NCI-H2171 (cell line): ENCODE results near the gene ACIN1.

Experiments
- DNase-seq: peaks from one replicate; lab custom pipeline; 2025; lab: John Stamatoyannopoulos, UW

ACIN1 gene

GRCh38 chr14:23094666-23095195 lies at the start of gene ACIN1:
Gene ACIN1, minus strand, starts transcription at chr14:23095136. Its CDS starts 24 bp downstream, at chr14:23095112.
- DNase-seq = no peak

DNA sequence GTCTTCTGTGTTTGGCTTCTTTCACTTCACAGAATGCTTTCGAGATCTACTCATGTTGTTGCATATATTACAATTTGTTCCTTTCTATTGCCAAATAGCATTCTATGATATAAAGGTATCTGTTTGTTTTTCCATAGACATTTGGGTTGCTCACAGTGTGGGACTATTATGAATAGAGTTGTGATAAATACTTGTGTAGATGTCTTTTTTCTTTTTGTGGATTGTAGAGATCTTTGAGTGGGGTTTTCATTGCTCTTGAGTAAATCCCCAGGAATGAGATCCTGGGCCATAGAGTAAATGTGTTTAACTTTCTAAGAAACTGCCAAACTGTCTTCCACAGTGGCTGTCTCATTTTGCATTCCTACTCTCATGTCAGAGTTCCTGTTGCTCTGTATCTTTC lies 49.0 kb upstream of the ACIN1 start:
- no peak for DNase-seq

DNA sequence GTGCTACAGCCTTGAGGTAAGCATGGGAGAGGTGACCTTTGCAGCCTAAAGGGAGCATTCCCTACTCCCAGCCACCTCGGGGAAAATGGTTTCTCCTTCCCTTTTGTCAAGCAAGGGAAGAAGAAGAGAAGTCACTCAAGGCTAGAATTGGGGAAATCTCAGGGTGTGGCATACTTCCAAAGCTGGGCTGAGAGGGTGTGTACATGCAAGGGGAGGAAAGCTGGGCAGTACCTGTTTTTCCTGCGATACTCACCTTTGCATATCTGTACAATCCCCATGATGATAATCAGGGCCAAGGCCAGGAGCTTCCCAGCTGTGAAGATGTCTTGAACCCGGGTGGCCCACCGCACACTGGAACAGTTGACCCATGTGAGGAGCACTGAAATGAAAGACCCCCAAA lies 47.9 kb upstream of the ACIN1 start:
- no peak for DNase-seq

- no peak for DNase-seq
Measured at GRCh38 chr14:23141706-23142444, 46.9 kb upstream of the ACIN1 start.

- no peak for DNase-seq
Measured at GRCh38 chr14:23140371-23140770, 45.4 kb upstream of the ACIN1 start.

DNA sequence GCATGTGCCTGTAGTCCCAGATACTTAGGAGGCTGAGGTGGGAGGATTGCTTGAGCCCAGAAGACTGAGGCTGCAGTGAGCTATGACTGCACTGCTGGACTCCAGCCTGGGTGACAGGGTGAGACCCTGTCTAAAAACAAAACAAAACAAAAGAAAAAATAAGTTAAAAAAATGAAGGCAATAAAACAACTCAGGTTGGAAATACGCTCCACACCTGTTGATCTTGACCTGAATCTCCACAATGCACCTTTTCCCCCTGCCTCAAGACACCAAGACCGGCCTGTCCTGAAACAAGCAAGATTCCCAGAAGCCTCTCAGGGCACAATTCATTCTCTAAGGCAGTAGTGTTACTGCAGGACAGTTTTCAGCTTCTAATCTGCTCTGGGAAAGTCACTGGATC lies 44.9 kb upstream of the ACIN1 start:
- no peak for DNase-seq

DNA sequence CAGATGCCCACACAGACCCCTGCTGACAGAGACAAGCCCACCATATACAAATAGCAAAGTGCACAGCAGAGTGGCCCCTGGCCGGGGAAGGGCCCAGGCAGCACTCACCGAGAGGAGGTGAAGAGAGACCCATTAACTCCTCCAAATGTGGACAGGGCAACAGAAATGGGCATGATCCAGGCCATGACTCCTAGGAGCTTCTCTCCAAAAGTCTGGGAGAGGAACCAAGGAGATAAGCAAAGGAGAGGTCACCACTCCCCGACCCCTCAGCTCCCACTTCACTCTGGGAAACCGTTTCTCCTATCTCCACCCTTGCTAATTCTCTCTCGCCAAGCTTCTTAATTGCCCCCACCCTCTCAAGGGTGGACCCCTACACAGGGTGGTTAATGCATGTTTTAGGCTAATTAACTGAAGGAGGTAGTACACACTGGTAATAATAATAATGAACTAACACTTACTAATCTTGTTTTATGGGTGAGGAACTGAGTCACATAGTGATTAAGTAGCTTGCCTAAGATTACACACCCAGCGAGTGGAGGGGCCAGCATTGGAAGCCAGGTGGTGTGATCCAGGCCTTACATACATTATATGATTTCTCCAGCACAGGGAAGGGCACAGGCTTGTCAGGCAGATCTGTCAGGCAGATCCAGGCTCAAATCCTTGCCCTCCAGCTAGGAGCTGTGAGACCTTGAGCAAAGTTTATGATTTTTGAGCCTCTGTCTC lies 43.0 kb upstream of the ACIN1 start:
- DNase-seq = no peak

DNA sequence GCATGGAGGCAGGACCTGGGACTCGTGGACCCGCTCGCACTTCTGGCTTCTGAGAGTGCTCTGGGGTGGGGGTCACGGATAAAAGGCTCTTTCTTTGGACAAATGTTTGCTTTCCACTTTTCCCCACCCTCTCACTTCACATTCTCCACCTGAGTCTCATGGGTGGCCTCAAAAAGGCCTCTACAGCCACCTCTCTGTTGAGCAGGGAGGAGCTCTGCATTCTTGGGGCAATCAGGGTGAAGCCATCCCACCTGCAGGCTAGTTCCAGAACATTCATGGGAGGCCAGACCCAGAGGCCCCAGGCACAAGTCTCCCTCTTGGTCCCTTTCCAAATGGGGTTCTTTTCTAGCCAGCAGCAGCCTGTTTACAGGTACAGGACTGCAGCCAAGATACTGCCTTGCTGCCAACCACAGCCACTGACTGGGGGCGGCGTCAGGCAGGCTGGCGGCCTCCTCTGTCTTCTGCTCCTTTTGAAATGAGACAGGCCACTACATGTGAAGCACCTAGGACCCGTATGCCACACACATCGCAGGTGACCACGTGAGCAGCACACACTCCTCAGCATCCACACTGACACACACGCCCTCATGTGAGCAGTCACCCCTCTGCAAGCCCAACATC lies 42.4 kb upstream of the ACIN1 start:
- no peak for DNase-seq

- no peak for DNase-seq
Measured at GRCh38 chr14:23136566-23137133, 41.7 kb upstream of the ACIN1 start.

- DNase-seq = no peak
Measured at GRCh38 chr14:23132970-23133369, 38.0 kb upstream of the ACIN1 start.

GRCh38 chr14:23131482-23131881 lies 36.5 kb upstream of the ACIN1 start:
- DNase-seq = no peak

DNA sequence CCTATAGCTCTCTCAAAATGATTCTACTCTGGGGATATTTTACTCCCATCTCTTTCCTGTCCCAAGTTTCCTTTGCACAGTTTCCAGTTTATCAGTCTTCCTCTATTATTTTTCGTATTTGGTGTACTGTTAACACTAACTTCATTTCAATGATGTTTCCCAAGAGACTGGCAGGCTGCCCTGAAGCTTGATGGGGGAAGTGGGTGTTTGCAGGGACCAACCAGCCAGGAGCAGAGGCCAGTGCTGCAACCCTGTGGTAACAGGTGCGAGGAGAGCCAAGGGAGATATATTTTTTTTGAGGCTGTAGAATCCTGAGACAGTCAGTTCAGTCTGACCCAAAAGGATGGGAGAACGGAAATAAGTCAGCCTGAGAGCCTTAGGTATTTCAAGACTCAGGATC lies 35.9 kb upstream of the ACIN1 start:
- DNase-seq = no peak

GRCh38 chr14:23129759-23130316 lies 34.9 kb upstream of the ACIN1 start:
- no peak for DNase-seq

- DNase-seq = no peak
Measured at GRCh38 chr14:23128969-23129758, 34.2 kb upstream of the ACIN1 start.

DNA sequence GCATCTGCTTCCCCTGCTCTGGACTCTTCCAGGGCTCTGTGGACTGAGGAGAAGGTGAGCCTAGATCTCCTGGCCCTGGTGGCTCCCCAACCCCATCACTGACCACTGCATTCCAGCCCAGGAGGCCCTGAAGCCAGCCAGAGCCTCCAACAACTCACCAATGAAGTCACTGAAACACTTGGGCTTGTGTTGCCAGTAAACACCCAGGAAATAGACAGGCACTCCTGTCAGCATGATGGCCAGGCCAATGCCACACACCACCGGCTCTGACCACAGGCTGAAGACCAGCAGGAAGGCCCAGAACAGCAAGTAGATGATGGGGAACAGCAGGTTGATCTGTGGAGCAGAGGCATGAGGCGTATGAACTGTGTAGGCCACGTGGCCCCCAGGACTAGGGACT lies 32.9 kb upstream of the ACIN1 start:
- no peak for DNase-seq

GRCh38 chr14:23126548-23127278 lies 31.8 kb upstream of the ACIN1 start:
- no peak for DNase-seq

DNA sequence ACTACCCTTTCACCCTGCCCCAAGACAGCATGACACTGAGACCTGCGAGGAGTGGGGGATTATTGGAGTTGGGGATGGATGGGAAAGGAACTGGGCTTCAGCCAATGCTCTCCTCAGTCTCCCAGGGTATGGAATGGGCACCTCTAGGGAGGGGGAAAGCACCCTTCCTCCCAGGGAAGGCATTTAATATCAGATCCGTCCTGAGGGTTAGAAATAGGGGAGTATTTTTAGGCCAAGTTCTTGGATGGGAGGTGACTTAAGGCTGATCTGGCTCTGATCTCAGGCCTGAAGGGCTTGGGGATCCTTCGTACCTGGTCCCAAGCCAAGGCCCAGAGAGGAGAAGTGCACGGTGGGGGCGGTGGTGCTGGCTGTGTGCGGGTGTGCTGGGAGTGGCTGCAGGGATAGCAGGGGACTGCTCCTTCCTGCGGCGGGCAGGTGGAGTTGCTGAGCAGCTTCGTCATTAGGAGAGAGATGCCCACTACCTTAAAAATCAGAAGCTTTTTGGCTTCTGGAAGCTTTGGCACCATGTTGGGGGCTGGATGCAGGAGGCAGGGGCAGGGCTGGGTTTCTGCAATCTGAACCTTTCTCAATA lies 31.1 kb upstream of the ACIN1 start:
- no peak for DNase-seq

- DNase-seq = no peak
Measured at GRCh38 chr14:23125011-23125410, 30.1 kb upstream of the ACIN1 start.

- DNase-seq = no peak
Measured at GRCh38 chr14:23124337-23124954, 29.5 kb upstream of the ACIN1 start.

- peak; percentile 93 for DNase-seq
Measured at GRCh38 chr14:23123419-23123818, 28.5 kb upstream of the ACIN1 start.
